Activated B cell treated with CpG ODN at 0.5 μM for 24 hours (primary cell): ENCODE data around the gene ANKS1B. TPM values are rescaled to one million over a fixed set of nuclear protein-coding genes. Genes with fewer than 3 reads are reported as not detected.

Experiments
- ATAC-seq: fragments of 200-7000 bp; cut with Tn5 transposase; one replicate; pipeline ENCODE4 v1.10.0; 2021; ENCODE audit warnings: low read depth, mild to moderate bottlenecking, moderate library complexity
- CTCF ChIA-PET: fragments of 350-600 bp; sonication (Branson Sonifier 250); formaldehyde crosslinking; loops from one replicate; lab custom pipeline; 2021; ENCODE audit warnings: antibody characterized with exemption; lab: Charles Lee
- POLR2A ChIA-PET: fragments of 350-600 bp; sonication (Branson Sonifier 250); formaldehyde crosslinking; loops from one replicate; lab custom pipeline; 2021; ENCODE audit warnings: antibody characterized with exemption; lab: Charles Lee
- DNase-seq: peaks from one replicate; pipeline ENCODE4 v3.0.0; 2022
- H3K27ac Mint-ChIP-seq: one replicate; pipeline ENCODE4 v1.8.0; 2020; ENCODE audit warnings: mixed read lengths
- H3K27me3 Mint-ChIP-seq: one replicate; pipeline ENCODE4 v1.8.0; 2021; ENCODE audit warnings: mixed read lengths
- H3K36me3 Mint-ChIP-seq: one replicate; pipeline ENCODE4 v1.8.0; 2021; ENCODE audit warnings: low read depth, mixed read lengths
- H3K4me1 Mint-ChIP-seq: one replicate; pipeline ENCODE4 v1.8.0; 2021; ENCODE audit warnings: mixed read lengths
- H3K4me3 Mint-ChIP-seq: one replicate; pipeline ENCODE4 v1.8.0; 2020; ENCODE audit warnings: mild to moderate bottlenecking, mixed read lengths
- H3K9me3 Mint-ChIP-seq: one replicate; pipeline ENCODE4 v1.8.0; 2020; ENCODE audit warnings: mixed read lengths
- intact Hi-C: fragments of 100-400 bp; cut with micrococcal nuclease; formaldehyde crosslinking; loops from one replicate; pipeline ENCODE4 v1.15.1; 2024
- total RNA-seq: library from RNA; stranded (reverse); gene quantifications from 2 replicates; pipeline ENCODE4 v1.2.3, GENCODE V29; 2022
- TF ChIP-seq, protein P1 (sequence below): fragments of 200-600 bp; IDR thresholded peaks from one replicate; pipeline ENCODE4 v1.8.0; 2022; ENCODE audit warnings: antibody characterized with exemption, mild to moderate bottlenecking

Gene ANKS1B
- total RNA-seq, 1 donor from 2014 or later, result not detected

DNA sequence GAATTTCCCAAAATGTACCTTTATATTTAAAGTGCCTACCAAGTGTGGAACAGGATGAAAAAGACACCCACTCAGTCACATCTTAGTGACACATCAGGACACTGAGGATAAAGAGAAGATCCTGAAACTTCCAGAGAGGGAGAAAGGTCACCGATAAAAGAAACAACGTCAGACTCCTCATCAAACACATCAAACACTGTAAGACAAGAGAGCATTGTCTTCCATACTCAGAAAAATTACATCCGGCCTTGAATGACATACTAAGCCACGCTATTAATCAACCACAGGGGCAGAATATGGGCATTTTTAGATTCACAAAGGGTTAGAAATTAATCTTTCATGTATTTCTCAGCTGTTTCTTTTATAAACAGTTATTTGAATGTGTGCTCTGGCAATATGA lies 849.4 kb downstream of the ANKS1B start:
- ChIA-PET POLR2A (no interaction called here), CTCF (no interaction called here)
- H3K4me3 Mint-ChIP-seq, result no peak overlapping the region
- H3K9me3 Mint-ChIP-seq, result no peaks in the 10 kb centered on the region
- no peaks in the 10 kb centered on the region for H3K4me1 Mint-ChIP-seq
- DNase-seq (no peak), ATAC-seq (no peak)
- no peaks in the 10 kb centered on the region for H3K36me3 Mint-ChIP-seq
- TF ChIP-seq, protein P1, sequence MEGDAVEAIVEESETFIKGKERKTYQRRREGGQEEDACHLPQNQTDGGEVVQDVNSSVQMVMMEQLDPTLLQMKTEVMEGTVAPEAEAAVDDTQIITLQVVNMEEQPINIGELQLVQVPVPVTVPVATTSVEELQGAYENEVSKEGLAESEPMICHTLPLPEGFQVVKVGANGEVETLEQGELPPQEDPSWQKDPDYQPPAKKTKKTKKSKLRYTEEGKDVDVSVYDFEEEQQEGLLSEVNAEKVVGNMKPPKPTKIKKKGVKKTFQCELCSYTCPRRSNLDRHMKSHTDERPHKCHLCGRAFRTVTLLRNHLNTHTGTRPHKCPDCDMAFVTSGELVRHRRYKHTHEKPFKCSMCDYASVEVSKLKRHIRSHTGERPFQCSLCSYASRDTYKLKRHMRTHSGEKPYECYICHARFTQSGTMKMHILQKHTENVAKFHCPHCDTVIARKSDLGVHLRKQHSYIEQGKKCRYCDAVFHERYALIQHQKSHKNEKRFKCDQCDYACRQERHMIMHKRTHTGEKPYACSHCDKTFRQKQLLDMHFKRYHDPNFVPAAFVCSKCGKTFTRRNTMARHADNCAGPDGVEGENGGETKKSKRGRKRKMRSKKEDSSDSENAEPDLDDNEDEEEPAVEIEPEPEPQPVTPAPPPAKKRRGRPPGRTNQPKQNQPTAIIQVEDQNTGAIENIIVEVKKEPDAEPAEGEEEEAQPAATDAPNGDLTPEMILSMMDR, result no peak
- H3K27ac Mint-ChIP-seq, result no peak overlapping the region
- H3K27me3 Mint-ChIP-seq, result no peaks in the 10 kb centered on the region
- intact Hi-C loops, result no loop called here

DNA sequence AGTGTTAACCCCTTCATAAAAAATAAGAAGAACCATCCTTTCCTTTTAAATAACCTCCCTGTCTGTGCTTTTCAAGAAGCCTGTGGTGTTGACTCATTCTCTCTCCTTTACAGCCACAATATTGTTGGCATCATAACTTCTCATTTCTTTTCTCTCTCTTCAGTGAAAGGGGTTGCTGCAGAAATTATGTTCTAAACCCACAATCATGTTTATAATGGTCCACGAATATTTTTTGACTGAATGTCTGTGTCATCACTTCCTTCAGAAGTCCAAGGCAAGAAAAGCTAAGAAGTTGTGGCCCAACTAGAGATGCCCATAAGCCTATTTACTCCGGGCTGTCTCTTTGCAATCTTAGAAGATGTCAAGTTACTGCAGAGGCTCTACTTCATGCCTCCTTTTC lies 851.3 kb downstream of the ANKS1B start:
- CTCF ChIA-PET, result no interaction called here
- H3K4me1 Mint-ChIP-seq, result no peaks in the 10 kb centered on the region
- H3K9me3 Mint-ChIP-seq, result no peaks in the 10 kb centered on the region

DNA sequence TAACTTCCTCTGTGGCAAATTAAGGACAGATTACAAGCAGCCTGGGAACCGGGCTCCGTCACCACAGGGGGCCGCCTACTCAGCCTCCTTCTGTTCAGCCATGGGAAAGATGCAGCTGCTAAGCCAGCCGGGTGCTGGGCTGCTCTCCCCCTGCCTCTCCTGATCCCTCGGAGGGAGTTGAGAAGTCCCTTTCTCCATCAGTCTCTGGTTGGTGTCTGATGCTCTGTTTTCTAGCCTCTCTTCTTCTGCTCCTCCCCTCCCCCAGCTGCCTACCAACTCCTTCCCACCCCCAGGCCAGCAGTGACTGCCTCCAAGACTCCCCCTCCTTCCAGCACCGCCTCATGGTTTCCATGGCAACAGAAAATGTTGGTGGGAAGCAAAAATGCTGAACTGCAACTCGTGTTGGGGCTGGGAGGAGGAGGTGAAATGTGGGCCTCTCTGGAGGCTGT lies 853.0 kb downstream of the ANKS1B start:
- intact Hi-C loops, result no loop called here
- TF ChIP-seq, protein P1, result no peak
- no peaks in the 10 kb centered on the region for H3K36me3 Mint-ChIP-seq
- H3K9me3 Mint-ChIP-seq, result no peaks in the 10 kb centered on the region
- no peak for DNase-seq
- no peak overlapping the region for H3K27ac Mint-ChIP-seq
- H3K4me1 Mint-ChIP-seq, result no peaks in the 10 kb centered on the region
- no peak overlapping the region for H3K4me3 Mint-ChIP-seq
- H3K27me3 Mint-ChIP-seq, result no peaks in the 10 kb centered on the region
- no peak for ATAC-seq
- ChIA-PET CTCF (no interaction called here), POLR2A (no interaction called here)

More for the DNA sequence above, 851.3 kb downstream of the ANKS1B start:
- POLR2A ChIA-PET, result no interaction called here
- no peak for ATAC-seq
- intact Hi-C loops, result no loop called here
- no peak overlapping the region for H3K4me3 Mint-ChIP-seq
- H3K36me3 Mint-ChIP-seq, result no peaks in the 10 kb centered on the region
- TF ChIP-seq, protein P1, result no peak
- DNase-seq, result no peak
- H3K27me3 Mint-ChIP-seq, result no peaks in the 10 kb centered on the region
- no peak overlapping the region for H3K27ac Mint-ChIP-seq

DNA sequence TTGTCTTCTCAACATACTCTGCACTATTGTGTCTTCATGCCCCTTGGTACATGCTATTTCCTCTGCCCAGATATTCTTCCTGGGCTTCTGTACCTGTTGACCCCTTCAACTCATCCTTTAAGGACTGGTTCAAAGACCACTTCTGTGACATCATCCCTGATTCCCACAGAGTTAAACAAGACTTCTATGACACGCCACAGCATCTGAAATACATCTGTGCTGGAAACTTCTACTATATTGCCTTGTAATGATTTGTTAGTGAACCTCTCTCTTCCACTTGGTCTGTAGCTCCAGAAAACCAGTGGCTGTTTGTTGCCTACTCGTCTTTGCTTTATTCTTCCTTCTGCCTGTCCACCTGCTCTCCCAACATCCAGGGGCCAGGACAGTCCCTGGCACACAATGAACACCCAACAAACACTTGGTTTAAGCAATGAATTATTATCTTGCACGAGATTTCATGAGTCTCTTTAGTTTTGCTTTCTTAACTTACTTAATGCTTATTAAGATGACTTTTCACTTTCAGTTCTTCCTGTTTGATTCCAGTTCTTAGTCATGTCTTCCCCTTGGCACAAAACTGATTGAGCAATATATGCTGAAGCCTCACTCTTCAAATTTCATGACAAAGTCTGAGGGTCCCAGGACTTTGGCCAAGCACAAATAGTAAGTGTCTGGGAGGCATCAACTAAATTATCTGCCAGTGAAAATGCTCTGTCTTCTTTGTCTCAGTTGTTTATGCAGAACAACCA lies 853.8 kb downstream of the ANKS1B start:
- TF ChIP-seq, protein P1, result no peak
- ChIA-PET POLR2A (no interaction called here), CTCF (no interaction called here)
- Mint-ChIP-seq H3K4me1 (no peaks in the 10 kb centered on the region), H3K27me3 (no peaks in the 10 kb centered on the region), H3K36me3 (no peaks in the 10 kb centered on the region), H3K9me3 (no peaks in the 10 kb centered on the region), H3K4me3 (no peak overlapping the region), H3K27ac (no peak overlapping the region)
- no peak for DNase-seq
- intact Hi-C loops, result no loop called here
- no peak for ATAC-seq

DNA sequence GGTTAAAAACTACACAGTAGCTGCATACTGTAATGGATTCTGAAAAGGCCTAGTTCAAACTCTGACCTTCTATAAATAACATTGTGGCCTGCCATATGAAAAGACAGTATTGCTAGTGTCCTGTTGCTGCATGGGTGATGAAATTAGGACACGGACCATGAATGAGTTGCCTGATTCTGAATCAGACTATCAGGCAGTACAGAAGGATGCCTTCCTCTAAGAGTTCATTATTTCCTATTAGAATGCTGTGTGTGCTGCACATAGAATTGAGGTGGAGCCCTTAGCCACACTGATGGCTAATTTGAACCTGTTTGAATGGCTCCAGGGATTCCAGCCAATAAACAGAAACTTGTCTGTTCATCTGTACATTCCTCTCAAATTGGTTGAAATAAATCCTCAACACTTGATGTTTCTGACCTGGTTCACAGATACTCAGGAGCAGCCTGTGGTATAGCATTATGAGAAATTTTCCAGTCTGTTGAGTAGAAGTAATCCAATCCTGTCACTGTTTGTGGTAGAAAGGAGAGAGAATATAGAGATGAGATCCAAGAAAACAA lies 856.4 kb downstream of the ANKS1B start:
- ChIA-PET CTCF (no interaction called here), POLR2A (no interaction called here)
- ATAC-seq, result no peak
- no peak for DNase-seq
- H3K4me3 Mint-ChIP-seq, result no peak overlapping the region
- H3K36me3 Mint-ChIP-seq, result no peaks in the 10 kb centered on the region
- no peaks in the 10 kb centered on the region for H3K9me3 Mint-ChIP-seq
- intact Hi-C loops, result no loop called here
- H3K27me3 Mint-ChIP-seq, result no peaks in the 10 kb centered on the region
- TF ChIP-seq, protein P1, result no peak
- H3K4me1 Mint-ChIP-seq, result no peaks in the 10 kb centered on the region
- no peak overlapping the region for H3K27ac Mint-ChIP-seq
